Fibroblast of the aortic adventitia (primary cell): ENCODE data around the gene XPNPEP2. TPM values are rescaled to one million over a fixed set of nuclear protein-coding genes. Genes with fewer than 3 reads are reported as not detected.

Experiments
- DNase-seq: peaks from one replicate; pipeline ENCODE4 v3.0.0-alpha.2; 2010; ENCODE audit warnings: low read depth
- H3K4me3 ChIP-seq: 2 replicates; pipeline ENCODE4 v1.5.1; 2011; ENCODE audit warnings: low read depth, mild to moderate bottlenecking, control low read depth, low read length, moderate library complexity
- CTCF ChIP-seq: IDR thresholded peaks from 2 replicates; pipeline ENCODE4 v1.5.1; 2011; ENCODE audit warnings: mild to moderate bottlenecking, low read length, control low read depth, inconsistent platforms; ENCODE audit not compliant: insufficient read depth
- total RNA-seq: library from RNA; depleted of rRNA; stranded (reverse); fragments of >200 nt; gene quantifications from 2 replicates; pipeline ENCODE4 v1.2.3, GENCODE V29; 2012; ENCODE audit warnings: low replicate concordance

Gene XPNPEP2
- total RNA-seq, 1 donor, result 5.7 TPM

- TF ChIP-seq CTCF, result no peak
- DNase-seq, result peak; percentile 98
- H3K4me3 ChIP-seq, result no peak overlapping the region
Measured at GRCh38 chrX:129748305-129748704, 9.5 kb downstream of the XPNPEP2 start.

- peak; percentile 67 for DNase-seq
- no peak overlapping the region for H3K4me3 ChIP-seq
- TF ChIP-seq CTCF, result no peak
Measured at GRCh38 chrX:129749069-129749468, 10.3 kb downstream of the XPNPEP2 start.

GRCh38 chrX:129750971-129751370 lies 12.2 kb downstream of the XPNPEP2 start:
- no peak for TF ChIP-seq CTCF
- DNase-seq, result no peak
- no peak overlapping the region for H3K4me3 ChIP-seq

- no peak for TF ChIP-seq CTCF
- H3K4me3 ChIP-seq, result no peak overlapping the region
- no peak for DNase-seq
Measured at GRCh38 chrX:129754056-129755024, 15.6 kb downstream of the XPNPEP2 start.

GRCh38 chrX:129755779-129756650 lies 17.2 kb downstream of the XPNPEP2 start:
- no peak for TF ChIP-seq CTCF
- DNase-seq, result no peak
- H3K4me3 ChIP-seq, result no peak overlapping the region

GRCh38 chrX:129759576-129760061 lies 20.8 kb downstream of the XPNPEP2 start:
- no peak overlapping the region for H3K4me3 ChIP-seq
- peak; percentile 84 for DNase-seq
- TF ChIP-seq CTCF, result no peak
